Fibroblast of skin of right quadriceps (primary cell): ENCODE results near the gene TRDMT1.
A peak's percentile ranks its signal among the peaks of the same experiment; 100 is the strongest.
"Not testable (repeated sequence)": the region's sequence is repeated elsewhere in the genome, so short reads cannot be mapped to it uniquely, and the experiment has no call there.

ENCODE experiments used
- DNase-seq: peaks from one replicate; pipeline ENCODE4 v3.0.0-alpha.2; 2013

Gene TRDMT1

DNA sequence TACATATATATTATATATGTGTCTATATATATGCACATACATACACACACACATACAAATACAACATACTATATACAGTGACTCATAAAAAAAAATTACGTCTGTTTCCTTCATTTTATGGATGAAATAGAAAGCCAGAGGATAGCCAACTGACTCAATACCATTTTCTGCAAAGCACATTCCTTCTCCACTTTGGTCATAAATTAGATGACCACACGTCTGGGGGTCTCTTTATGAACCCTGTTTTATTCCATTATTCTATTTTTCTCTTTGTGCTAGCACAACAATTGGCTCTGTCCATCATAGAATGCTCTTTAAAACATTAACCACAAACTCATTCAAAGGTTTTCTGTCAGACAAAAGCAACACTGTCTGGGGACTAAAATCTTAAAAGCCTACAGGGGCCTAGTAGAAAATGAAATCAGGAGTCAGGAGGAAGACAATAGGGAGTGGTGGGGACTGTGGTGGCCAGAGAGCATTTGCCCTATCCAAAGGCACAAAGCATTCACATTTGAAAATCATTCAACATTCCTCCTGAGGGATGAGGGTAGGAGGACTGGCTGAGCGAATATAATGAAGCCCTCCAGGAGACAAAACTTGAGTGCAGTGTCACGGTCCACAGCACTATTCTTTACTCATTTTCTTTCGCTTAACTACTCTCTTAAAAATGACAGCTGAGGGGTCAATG is 76.1 kb downstream of the TRDMT1 start:
- no peak for DNase-seq

DNA sequence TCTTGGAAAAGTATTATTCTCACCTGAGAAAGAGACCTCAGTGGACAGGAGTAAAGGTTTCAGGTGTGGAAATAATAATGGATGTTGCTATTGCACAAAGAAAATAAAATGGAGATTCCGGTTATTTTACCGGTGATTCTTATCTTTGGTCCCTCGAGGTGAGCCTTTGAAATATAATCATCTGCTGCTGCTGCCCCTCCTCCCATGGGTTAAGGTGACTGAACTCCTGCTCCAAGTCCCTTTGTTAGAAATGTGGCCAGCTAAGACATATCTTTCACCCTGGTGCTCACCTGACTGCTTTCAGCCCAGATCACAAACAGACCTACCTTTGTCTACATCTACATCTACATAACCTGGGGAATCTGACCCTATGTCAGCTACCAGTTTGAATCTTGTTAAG is 77.5 kb downstream of the TRDMT1 start:
- DNase-seq = no peak

DNA sequence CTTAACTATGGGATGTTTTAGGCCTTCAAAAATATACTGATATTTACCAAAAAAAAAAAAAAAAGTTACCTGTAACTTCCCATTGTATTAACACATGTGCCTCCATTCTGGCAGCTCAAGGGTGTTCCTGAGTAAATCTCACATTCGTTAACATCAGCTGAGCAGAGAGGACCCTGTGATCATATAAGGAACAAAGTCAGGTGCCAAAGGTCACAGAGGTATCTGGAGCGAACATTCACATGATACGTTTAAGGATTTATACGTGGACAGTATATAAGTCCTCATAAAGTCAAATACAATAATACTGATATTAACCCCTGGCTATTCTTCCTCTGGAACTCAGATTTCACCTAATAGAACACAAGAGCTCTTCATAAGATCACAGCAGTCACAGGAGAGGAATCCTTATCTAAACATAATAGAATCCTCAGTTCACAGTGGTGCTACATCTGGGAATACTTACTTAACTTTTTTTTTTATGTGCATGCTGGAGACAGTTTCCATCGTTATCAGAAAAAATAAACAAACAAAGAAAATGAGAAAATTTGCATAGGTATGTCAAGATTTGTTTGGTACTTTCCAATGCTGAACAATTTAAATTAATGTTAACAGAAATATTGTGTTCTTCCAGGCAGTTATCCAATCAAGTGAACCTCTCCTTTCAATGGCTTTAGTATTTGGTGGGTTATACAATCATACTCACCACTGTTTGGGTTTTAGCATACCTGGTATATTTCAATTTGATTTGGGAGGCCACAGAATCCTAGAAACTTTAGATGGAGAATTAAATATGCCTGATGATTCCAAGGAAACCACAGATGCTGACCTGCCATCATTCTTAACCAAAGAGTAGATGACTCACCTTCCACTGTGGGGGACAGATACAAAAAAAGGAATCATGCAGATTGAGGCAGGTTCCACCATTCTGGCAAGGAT is 78.5 kb downstream of the TRDMT1 start:
- DNase-seq = peak; percentile 88

DNA sequence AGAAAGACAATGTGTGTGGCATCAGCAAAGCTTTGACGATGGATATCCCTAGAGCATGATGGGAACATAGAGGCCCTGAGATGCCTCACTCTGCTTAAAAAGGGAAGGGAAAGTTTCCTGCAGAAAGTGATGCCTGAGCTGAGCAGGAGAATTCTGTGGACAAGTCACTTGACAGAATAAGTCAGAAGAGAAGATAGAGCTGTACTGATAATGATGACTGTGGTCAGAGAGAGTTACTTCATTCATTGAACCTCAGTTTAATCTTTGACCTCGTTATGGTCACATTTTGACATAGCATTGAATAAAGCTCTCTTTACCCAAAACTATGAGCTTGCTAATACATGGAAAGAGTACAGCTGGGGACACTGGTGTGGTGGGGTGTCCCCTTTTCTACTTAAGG is 79.4 kb downstream of the TRDMT1 start:
- no peak for DNase-seq

DNA sequence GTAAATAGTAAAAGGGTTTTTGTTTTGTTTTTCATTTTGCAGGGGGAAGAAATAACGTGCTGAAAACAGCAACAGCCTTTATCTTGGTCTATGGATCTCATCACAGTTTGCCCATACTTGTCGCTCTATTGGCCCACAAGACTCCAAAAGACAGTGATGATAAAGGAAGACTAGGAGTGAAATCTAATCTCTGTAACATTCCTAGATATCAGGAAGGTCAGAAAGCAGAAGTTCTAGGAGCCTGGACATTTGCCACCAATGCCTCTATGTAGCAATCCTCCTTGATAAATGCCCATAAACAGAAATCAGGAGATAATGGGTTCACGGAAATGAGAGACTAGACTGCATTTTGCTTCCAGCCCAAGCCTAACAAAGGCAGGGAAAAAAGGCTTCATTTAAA is 80.8 kb downstream of the TRDMT1 start:
- no peak for DNase-seq

DNA sequence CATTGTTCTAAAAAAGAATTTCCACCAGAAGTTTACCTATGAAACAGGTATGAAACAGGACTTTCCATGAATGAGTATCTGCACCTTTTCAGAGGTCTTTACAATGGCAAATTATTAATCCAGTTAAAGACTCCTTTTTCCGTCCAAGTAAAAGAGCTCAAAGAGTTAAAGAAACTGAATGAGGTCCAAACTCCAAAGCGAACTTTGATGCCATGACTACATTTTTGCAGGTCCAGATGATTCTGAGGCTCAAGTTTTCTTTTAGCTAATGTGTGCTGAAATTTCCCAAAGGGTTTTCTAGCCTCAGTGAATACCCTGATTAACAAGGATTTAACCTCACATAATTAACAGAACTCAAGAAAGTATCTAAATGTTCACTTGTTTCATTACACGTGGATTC is 81.6 kb downstream of the TRDMT1 start:
- no peak for DNase-seq

DNA sequence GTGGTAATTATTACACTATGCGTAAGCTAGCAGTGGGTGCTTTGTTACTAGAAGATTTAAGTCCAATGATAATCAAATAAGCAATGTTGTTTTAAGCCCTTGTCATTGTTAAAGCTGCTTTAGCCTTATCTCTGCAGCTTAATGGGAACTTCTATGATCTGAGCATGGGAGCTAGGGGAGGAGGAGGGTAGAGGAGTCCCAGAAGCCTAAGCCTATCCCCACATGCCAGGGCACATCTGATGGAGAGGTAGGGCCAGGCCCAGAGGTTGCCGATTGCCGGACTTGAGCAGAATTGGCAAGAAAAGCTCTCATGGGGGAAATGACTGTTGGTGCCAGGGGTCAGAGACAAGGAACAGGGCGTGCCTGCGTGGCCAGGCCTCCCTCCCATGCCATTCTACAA is 85.3 kb downstream of the TRDMT1 start:
- no peak for DNase-seq

DNA sequence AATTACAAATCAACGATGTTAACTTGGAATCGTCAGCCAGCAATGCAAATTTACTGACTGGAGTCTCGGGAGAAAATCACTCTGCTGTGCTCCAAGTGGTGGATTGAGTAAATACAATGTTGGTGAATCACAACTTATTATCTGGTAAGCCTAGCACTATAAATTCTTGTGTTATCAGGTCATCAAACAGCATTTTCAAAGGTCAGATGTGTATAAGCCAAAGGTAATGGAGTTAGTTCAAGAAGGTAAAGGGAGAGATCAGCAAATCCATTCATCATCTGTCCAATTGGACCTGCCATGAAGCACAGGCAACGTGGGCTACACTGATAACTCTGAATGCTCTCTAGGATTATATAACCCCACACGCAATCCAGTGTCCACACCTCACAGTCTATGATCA is 85.8 kb downstream of the TRDMT1 start:
- DNase-seq = peak; percentile 64

DNA sequence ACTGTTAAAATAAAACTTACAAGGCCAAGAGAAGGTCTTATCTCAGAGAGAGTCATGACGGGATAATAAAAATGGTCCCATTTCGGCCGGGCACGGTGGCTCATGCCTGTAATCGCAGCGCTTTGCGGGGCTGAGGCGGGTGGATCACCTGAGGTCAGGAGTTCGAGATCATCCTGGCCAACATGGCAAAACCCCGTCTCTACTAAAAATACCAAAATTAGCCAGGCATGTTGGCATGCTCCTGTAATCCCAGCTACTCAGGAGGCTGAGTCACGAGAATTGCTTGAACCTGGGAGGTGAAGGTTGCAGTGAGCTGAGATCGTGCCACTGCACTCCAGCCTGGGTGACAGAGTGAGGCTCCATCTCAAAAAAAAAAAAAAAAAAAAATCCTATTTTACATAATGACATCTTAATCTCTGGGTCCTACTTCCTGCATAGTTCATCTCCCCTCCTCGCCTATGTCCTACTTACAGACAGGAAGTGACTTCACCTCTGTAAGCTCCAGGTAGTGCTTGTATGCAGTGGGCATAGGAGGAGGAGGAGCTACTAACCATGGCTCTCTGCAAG is 86.5 kb downstream of the TRDMT1 start:
- DNase-seq = not testable (repeated sequence)

DNA sequence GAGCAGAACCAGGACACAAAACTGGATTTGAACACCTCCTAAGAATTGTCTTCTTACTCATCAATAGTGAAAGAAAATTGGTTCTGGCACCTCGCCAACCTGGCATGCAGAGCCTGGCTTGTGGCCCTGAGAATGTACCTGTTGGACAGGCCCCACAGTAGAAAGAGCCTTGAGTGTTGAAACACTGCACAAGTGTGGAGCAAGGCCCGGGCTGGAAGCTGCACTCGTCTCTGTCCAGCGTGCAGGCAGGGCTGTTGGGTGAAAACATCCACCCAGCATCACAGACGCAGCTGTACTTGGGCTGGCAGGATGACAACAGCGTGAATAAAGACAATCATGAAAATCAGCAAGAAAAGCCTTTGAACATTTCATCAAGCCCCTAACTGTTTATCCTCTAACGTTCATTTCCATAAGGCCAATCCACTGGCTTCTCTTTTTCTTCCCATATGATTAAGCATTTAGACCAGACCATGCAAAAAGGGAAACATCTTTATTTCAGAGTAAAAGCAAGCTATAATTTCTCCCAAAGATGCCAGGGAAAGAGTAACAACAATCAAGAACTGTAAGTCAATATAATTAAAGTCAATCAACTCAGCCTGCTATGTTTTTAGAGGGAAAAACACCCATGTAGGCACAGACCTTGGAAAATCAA is 87.5 kb downstream of the TRDMT1 start:
- DNase-seq = peak; percentile 57

DNA sequence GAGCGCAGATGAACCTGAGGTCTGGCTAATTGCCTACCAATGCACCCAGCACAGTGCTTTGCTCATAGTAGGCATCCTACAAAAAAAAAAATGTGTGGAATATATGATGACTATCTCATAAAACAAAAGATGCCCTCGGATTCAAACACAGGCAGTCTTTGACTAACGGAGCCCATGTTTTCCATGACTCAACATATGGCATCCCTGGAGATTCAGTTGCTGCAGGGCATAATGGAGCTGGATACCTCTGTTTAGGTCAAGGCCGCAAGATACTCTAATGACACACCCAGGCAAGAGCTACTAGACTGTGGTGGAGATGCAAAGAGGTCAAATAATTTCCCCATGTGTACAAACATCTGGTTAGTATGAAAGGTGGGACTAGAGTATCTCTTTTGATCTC is 88.1 kb downstream of the TRDMT1 start:
- DNase-seq = no peak

DNA sequence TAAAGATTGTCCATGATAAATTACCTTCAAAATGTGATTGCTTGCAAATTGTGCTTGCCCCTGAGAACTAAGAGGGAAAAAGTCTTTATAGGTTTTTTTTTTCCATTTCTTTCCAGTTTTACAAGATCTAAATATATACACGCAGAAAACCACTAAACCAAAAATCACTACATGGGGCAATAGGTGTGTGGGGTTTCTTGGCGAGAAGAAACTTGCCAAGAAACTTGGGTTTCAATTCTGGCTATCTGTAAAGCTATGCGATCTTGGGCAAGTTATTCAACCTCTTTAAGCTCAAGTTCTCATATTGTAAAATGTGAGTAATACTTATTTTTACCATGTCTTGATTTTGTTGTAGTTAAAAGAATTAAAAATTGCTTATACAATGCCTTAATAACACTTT is 88.9 kb downstream of the TRDMT1 start:
- no peak for DNase-seq

DNA sequence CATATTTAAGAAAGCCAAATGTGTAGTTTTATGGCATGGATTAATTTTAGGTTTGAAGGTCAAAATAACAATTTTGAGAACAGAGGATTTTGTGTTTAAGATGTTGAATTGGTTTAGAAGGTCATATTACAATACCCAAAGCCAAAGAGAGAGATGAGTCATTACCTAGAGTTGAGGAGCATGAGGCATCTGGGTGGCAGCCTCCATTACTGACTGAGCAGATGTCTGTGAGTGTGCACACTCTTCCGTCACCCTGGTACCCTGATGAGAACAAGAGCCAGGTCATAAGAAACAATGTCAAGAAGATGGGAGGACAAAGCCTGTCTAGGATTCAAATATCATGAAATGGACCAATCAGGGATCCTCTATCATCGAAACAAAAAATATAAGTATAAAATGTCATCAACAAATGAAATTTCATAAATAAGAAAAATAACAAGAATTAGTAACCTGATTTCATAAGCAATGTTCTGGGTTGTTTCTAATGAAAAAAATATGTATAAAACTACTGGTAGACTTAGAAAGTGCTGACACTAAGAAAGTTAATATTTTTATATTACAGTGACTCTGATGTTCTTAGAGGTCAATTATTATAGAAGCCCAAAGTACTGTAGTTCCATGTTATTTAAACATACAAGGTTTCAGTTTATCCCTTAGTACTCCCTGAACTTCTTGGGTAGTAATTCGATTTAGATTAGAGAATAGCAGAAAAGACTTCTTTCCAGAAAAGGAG is 91.8 kb downstream of the TRDMT1 start:
- DNase-seq = peak; percentile 73

DNA sequence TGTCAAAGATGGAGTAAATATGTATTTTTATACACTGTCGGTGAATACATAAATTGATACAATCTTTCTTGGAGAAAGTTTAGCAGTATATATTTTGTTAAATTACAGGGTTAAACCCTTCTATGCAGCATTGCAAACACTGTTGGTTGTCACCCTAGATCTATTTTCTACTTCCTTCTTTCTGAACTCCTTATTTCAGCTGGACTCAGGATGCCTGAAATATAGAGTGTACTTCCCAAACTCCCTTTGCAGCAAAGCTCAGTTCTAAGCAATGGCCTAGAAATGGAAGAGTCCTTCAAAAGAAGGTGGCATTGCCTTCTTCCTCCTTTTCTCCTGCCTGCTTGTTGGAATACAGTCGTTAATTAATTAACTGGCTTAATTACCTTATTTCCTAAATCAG is 92.4 kb downstream of the TRDMT1 start:
- no peak for DNase-seq

DNA sequence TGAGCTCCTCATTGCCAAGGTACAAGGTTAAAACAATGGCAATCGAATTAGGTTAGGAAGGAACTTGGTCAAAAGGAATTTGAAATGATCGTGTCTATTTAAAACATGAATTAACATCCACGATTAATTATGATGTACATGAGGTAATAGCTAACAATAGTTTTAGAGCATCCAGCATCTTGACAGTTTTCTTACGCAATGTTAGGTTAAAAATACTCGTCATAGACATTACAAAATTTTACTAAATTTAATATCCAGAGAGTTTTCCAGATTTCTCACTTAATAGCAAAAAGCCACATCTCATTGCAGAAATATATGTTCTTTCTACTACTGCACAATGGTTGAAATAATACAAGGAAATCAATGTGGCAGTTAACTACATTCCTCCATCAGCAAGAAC is 94.5 kb downstream of the TRDMT1 start:
- no peak for DNase-seq

DNA sequence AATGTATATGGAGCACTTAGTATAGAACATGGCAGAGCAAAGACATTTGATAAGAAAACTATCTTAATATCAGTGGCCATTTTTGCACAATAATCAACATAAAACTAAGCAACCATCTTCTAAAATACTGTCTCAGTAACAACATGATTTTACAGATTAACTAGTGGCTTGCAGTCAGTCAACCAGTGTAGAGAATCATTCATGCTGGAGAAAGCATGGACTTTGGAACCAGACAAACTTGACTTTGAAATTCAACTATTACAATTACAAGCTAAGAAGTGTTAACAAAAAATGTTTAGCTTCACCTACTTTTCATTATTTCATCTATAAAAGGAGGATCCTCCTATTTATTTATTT is 99.6 kb downstream of the TRDMT1 start:
- DNase-seq = no peak

DNA sequence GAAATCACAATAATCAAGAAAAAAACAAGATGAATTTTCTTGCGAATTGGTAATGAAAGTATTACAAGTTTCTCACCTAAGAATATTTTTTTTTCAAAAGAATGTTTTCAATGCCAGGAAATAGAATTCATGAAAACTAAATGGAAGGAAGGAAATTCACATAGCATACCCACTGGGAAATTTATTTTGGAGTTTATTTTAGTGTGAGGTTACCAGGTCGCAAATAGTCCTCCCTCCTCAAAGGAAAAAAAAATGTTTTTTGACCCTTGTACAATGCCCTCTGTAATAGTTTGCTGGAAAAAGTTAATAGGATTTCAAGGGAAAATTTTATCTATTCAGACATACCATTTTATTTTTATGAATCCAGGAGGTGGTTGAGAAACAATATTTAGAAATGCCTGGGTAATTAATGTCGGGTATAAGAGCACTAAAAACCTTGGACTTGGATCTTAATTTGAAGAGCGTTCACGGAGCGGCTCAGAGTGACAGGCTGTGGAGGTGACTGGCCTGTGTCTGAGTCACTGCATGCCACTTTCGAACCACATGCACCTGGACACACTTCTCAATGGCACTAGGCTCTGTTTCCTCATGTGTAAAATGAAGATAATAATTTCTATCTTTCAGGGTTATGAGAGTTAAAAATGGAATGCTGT is 100.1 kb downstream of the TRDMT1 start:
- no peak for DNase-seq

DNA sequence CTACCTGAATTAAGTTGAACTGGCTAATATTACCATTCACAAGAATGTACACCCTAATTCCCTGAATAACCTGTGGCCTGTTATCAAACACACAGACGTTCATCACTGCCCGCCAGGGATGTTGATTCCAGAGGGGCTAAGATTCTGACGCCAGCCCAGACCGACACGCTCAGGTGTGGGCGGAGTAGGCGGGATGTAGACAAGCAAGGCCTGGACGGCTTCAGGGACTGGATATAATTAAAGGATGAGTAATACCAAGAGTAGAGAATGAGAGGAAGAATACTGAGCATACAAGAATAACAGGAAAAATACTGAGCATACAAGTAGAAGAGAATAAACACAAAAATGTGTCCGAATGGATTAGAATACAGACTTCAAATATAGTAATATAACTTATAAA is 100.9 kb downstream of the TRDMT1 start:
- no peak for DNase-seq

DNA sequence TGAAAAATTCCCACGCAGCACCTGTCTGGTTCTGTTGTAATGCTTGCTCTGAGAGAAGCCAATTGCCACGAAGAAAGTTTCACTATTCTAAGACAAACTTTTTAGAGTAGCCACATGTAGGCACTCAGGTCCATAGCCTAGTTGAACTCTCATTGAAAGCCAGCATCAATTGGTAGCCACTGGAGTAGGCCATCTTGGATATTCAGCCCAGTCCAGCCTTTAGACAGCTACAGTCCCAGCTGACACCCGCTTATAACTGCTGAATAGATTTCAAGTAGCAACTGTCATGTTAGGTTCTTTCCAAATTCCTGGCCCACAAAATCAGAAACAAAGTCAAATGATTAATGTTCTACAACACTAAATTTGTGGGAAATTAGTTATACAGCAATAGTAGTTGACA is 103.5 kb downstream of the TRDMT1 start:
- DNase-seq = no peak
